Adipose tissue (tissue), 3 donors: ENCODE results near the gene SCARB1. TPM values are rescaled to one million over a fixed set of nuclear protein-coding genes. Genes with fewer than 3 reads are reported as not detected.
"Not testable (repeated sequence)": the region's sequence is repeated elsewhere in the genome, so short reads cannot be mapped to it uniquely, and the experiment has no call there.

ENCODE experiments used
- H3K27ac ChIP-seq: one replicate; pipeline ENCODE4 v1.5.1; 2013; ENCODE audit warnings: low read depth, low read length
- WGBS, 3 donors: extraction: QIAGEN DNeasy Blood & Tissue Kit; methylation state at CpG; one replicate each; pipeline ENCODE4 v1.1.7; 2013; 5-methylcytosine and 5-hydroxymethylcytosine counted together
- polyA plus RNA-seq, 3 donors: library from polyadenylated mRNA; stranded (reverse); fragments of 200-250 nt; gene quantifications; one replicate each; pipeline ENCODE4 v1.2.3, GENCODE V29; 2013
- donor health status: healthy with polysubstance abuse.
- donor health status: Bipolar disorder and iron deficiency.
- donor health status: healthy.

The SCARB1 gene, protein sequence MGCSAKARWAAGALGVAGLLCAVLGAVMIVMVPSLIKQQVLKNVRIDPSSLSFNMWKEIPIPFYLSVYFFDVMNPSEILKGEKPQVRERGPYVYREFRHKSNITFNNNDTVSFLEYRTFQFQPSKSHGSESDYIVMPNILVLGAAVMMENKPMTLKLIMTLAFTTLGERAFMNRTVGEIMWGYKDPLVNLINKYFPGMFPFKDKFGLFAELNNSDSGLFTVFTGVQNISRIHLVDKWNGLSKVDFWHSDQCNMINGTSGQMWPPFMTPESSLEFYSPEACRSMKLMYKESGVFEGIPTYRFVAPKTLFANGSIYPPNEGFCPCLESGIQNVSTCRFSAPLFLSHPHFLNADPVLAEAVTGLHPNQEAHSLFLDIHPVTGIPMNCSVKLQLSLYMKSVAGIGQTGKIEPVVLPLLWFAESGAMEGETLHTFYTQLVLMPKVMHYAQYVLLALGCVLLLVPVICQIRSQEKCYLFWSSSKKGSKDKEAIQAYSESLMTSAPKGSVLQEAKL
- polyA plus RNA-seq: 10 to 100 TPM; 10.1 to 54.9 (median 22.7) TPM

DNA sequence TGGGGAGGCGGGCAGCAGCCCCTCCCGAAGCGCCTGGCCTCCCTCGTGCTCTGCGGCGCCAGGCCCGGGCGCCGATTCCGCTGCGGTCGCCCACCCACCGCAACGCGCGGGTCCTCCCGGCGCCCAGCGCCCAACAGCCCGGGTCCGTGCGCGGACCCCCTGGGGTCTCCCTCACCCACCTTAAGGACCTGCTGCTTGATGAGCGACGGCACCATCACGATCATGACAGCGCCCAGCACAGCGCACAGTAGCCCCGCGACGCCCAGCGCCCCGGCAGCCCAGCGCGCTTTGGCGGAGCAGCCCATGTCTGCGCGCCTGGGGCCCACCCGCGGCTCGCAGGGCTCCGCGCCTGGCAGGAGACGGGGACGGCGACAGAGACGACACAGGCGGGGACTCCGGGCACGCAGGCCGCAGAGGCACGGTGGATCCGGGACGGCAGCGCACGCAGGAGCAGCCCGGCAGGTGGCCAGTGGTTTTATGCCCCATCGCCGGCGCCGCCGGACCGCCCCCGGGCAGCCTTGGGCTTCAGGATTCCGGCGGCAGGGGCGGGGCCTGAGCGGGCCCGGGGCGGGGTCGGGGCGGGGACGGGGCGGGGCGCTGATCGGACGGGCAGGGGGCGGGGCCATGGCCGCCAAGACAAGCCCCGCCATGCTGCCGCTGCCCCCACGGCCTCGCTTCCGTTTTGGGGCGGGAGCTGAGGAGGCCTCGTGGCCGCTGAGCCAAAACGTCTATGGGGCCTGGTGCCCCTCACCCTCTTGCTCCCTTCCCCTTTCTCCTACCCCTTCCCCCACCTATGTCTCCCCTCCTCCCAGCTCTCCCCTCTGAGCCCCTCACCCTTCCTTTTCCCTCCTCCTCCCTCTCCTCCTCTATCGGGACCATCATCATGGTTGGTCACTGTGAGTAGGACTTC is at the start of gene SCARB1:
SCARB1 (minus strand) TSS at position 449 of the 910 bp plus-strand sequence; CDS start at position 305, 144 bp downstream.
- peak within 1 kb of the TSS; percentile 68 for H3K27ac ChIP-seq
- WGBS, 3 donors: 0 to 1% (median 0%) methylated on average over 59 to 89 of the region's 89 CpGs

GRCh38 chr12:124912529-124913287 is 49.0 kb upstream of the SCARB1 start:
- 44 to 71% (median 52%) methylated on average over 17 to 19 of the region's 21 CpGs for WGBS, 3 donors
- H3K27ac ChIP-seq: not testable (repeated sequence)

DNA sequence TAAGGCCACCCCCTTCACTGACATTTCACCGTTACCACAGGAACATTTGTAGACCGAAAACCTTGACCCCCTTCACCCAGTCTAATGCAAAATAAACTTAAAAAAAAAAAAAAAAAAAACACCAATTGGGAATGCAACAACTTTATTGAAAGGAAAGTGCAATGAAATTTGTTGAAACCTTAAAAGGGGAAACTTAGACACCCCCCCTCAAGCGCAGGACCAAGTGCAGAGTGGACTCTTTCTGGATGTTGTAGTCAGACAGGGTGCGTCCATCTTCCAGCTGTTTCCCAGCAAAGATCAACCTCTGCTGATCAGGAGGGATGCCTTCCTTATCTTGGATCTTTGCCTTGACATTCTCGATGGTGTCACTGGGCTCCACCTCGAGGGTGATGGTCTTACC is 47.9 kb upstream of the SCARB1 start:
- 52 to 72% (median 72%) methylated on average over 6 of the region's 6 CpGs for WGBS, 3 donors
- H3K27ac ChIP-seq: not testable (repeated sequence)

DNA sequence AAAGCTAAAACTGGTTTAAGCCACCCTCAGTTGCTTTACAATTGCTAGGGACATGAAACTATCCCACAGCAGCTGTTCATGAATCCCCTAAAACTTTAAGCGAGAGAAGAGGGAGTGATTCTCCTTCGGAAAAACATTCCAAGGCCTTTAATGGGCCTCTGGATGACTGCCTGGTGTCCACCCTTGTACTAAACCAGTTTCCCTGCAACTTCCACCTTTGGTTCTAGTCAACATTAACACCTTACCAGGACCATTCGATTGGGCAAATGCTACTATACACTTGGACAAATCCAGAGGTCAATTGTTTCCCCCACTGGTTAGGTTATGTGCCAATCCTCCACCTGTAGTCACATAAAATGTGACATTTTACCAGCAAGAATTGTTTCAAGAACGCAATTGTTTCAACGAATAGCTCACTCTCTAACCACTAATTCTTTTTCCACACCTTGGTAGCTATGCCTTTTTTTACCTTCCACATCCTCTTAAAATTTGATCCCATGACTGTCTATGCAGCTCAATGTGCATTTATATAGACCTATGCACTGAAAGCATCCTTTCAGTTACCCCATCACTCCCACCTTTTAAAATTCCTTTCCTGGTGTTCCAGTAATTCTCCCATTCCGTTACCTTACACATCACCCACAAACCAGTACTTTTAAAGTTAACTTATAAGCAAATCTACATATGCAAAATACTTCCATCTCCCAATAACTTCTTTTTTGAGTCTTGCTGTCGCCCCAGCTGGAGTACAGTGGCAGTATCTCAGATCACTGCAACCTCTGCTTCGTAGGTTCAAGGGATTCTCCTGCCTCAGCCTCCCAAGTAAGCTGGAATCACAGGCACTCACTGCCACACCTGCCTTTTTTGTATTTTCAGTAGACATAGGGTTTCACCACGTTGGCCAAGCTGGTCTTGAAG is 47.2 kb upstream of the SCARB1 start:
- WGBS, 3 donors: 63 to 68% (median 64%) methylated on average over 9 of the region's 9 CpGs
- H3K27ac ChIP-seq: no peak overlapping the region

GRCh38 chr12:124909831-124910560 is 46.3 kb upstream of the SCARB1 start:
- 68 to 74% (median 72%) methylated on average over 8 of the region's 8 CpGs for WGBS, 3 donors
- H3K27ac ChIP-seq: no peak overlapping the region

DNA sequence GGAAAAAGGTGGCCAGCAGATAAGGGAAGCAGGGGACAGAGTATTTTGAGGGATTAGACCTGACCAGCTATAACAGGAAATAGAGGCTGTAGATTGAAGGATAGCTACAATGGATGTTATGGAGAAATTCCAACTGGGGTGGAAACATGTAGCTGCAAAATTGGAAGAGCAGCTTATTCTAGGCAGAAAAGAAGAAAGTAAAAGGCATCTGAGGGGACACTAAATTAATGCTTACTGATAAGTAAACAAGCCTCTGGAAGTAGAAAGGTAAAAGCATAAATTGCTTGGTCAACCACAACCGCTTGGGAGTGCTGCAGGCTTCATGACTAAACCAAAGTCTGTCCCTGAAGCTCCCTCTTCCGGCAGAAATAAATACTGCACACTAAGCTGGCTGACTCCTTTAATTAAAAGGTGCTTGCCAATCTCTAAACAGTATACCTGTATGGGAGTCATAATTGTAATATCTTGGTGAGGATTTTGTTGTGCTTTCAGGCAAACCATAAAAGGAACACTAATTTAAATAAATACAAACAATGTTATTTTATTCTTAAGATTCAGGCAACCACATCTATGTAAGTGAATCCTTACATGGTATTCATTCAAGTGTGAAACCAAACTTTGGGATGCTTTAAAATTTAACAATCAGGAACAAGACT is 43.1 kb upstream of the SCARB1 start:
- no peak overlapping the region for H3K27ac ChIP-seq
- WGBS, 3 donors: 0 to 2% (median 0%) methylated on average over 2 of the region's 2 CpGs

GRCh38 chr12:124904306-124905098 is 40.8 kb upstream of the SCARB1 start:
- H3K27ac ChIP-seq: no peak overlapping the region
- 18 to 34% (median 22%) methylated on average over 15 of the region's 15 CpGs for WGBS, 3 donors

- 94 to 95% (median 94%) methylated on average over 6 of the region's 6 CpGs for WGBS, 3 donors
- H3K27ac ChIP-seq: no peak overlapping the region
Observed at GRCh38 chr12:124902916-124903315, 39.3 kb upstream of the SCARB1 start.

DNA sequence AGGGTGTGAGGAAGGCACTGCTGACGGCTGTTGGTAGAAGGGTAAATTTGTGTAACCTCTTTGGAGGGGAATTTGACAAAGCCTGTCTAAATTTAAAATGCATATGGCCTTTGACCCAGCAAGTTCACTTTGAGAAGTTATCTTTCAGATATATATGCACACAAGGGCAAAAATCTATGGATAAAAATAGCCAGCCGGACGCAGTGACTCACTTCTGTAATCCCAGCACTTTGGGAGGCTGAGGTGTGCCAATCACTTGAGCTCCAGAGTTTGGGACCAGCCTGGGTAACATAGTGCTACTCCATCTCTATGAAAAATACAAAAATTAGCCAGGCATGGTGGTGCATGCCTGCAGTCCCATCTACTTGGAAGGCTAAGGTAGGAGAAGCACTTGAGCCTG is 37.3 kb upstream of the SCARB1 start:
- 43 to 60% (median 59%) methylated on average over 3 of the region's 3 CpGs for WGBS, 3 donors
- no peak overlapping the region for H3K27ac ChIP-seq

DNA sequence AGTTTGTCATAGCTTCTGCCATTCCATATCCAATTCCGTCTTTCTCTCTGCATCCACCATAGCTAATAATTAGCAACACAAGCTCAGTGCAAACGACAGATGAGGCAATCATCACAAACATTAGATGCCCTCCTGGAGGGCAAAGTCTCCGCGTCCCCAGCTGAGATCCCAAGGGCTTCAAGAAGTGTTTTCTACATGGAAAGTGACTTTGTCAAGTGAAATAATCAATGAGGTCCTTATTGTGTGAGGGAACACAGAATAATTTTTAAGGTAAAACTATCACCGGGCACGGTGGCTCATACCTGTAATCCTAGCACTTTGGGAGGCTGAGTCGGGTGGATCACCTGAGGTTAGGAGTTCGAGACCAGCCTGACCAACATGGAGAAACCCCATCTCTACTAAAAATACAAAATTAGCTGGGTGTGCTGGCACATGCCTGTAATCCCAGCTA is 36.7 kb upstream of the SCARB1 start:
- H3K27ac ChIP-seq: not testable (repeated sequence)
- WGBS, 3 donors: 66 to 91% (median 90%) methylated on average over 8 of the region's 8 CpGs

DNA sequence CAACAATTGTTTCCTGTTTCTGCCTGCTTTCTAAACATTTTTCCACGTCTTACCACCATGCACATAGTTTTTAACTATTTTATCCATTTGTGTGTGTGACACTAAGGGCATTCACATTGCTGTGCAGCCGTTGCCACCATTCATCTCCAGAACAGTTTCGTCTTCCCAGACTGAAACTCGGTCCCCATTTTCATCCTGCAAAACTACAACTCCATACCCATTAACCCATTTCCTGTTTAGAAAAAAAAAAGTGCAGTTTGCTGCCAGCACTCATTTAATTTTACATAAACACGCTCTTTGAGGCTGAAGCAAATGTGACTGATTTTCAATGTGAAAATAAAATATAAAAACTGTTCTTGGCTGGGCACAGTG is 35.2 kb upstream of the SCARB1 start:
- no peak overlapping the region for H3K27ac ChIP-seq
- 41 to 46% (median 44%) methylated on average over 5 of the region's 5 CpGs for WGBS, 3 donors

DNA sequence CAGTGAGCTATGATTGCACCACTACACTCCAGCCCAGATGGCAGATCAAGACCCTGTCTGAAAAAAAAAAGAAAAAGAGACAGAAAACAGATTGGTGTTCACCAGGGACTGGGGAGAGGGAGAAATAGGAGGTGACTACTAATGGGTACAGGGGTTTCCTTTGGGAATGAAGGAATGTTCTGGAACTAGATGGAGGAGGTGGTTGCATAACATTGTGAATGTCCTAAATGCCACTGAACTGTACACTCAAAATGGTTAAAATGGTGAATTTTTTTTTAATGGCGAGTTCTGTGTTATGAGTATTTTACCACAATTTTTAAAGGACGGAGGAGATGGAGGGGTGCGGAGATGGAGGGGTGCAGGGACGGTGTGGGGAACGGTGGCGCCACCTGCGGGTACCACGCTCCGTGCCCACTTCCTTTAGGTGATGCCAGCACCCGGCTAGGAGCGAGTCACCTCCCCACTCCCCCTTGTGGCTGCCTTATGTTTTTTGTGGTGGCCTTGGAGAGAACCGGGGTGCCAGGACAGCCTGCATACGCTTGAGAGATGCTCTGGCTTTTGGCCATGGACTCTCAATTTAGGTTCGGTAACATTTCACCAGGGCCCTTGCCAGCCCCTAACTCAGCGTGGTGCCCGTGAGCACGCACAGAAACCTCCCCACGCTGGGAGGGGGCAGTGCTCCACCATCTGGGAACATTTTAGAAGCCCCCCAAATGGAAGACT is 34.7 kb upstream of the SCARB1 start:
- WGBS, 3 donors: 15 to 45% (median 22%) methylated on average over 18 of the region's 18 CpGs
- H3K27ac ChIP-seq: no peak overlapping the region

GRCh38 chr12:124896461-124896860 is 32.8 kb upstream of the SCARB1 start:
- 92 to 97% (median 93%) methylated on average over 5 of the region's 5 CpGs for WGBS, 3 donors
- no peak overlapping the region for H3K27ac ChIP-seq

DNA sequence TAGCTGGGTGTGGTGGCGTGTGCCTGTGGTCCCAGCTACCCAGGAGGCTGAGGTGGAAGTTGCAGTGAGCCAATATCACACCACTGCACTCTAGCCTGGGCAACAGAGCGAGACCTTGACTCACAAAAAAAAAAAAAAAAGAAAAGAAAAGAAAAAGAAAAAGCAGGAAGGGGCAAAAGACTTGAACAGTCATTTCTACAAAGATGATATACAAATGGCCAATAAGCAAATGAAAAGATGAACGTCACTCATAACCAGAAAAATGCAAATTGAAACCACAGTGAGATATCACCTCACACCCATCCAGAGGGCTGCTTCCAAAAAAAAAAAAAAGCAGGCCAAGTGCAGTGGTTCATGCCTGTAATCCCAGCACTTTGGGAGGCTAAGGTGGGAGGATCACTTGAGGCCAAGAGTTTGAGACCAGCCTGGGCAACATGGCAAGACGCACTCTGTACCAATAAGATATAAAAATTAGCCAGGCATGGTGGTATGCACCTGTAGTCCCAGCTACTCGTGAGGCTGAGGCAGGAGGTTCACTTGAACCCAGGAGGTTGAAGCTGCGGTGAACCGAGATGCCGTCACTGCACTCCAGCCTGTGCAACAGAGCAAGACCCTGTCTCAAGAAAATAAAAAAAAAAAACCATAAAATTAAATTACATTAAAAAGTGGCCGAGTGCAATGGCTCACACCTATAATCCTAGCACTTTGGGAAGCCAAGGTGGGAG is 30.3 kb upstream of the SCARB1 start:
- 94 to 98% (median 95%) methylated on average over 9 of the region's 9 CpGs for WGBS, 3 donors
- no peak overlapping the region for H3K27ac ChIP-seq
